ENCODE results near the gene ISG15. TPM values are rescaled to one million over a fixed set of nuclear protein-coding genes. Genes with fewer than 3 reads are reported as not detected.

ISG15 gene
- total and polyA plus RNA-seq, 2 of the 13 experiments (the other 11 are each of a cell fraction or from before 2014, with no cell fraction given), result 42.1 to 54.9 TPM

GRCh38 chr1:1058088-1058905 lies 45.0 kb downstream of the ISG15 start (continued):
- TF ChIP-seq NFAT5 (CRISPR knock-in tag; IDR thresholded peaks at IDR 0.05), result no peak
- peak; percentile 59 for TF ChIP-seq ZNF44 (CRISPR knock-in tag; IDR thresholded peaks at IDR 0.05)
- TF ChIP-seq ZNF138 (CRISPR knock-in tag; IDR thresholded peaks at IDR 0.05; ENCODE audit: low read depth), result no peak
- no peak for TF ChIP-seq HOXA5 (CRISPR knock-in tag; IDR thresholded peaks at IDR 0.05)
- TF ChIP-seq CENPBD1 (CRISPR knock-in tag; IDR thresholded peaks at IDR 0.05; ENCODE audit: borderline replicate concordance, low read depth), result no peak
- no peak for TF ChIP-seq USF2 (IDR thresholded peaks at IDR 0.05; ENCODE audit: low read depth, low read length)
- no peak for TF ChIP-seq USF2 (CRISPR knock-in tag; IDR thresholded peaks at IDR 0.05; ENCODE audit: borderline replicate concordance)
- no peak for TF ChIP-seq EZH2 (conservative IDR thresholded peaks at IDR 0.05; ENCODE audit: low read depth, low read length)
- TF ChIP-seq NR2F2 (IDR thresholded peaks at IDR 0.05; ENCODE audit: borderline replicate concordance, low read depth), result peak; percentile 61; the same call in 1 of the 2 replicates
- TF ChIP-seq HOXA3 (CRISPR knock-in tag; IDR thresholded peaks at IDR 0.05), result peak; percentile 70
- no peak for TF ChIP-seq PHF5A (CRISPR knock-in tag; IDR thresholded peaks at IDR 0.05; ENCODE audit: low read depth, unreplicated experiment)
- TF ChIP-seq BRF2 (CRISPR knock-in tag; IDR thresholded peaks at IDR 0.05), result no peak
- TF ChIP-seq ZNF230 (CRISPR knock-in tag; IDR thresholded peaks at IDR 0.05), result 0 out of 2 replicates have a peak, but pooled peaks have one; percentile 34
- TF ChIP-seq DPF2 (CRISPR knock-in tag; IDR thresholded peaks at IDR 0.05; ENCODE audit: borderline replicate concordance, low read depth), result no peak; the same call in 1 of the 2 replicates
- TF ChIP-seq FOXJ3 (CRISPR knock-in tag; IDR thresholded peaks at IDR 0.05; ENCODE audit: borderline replicate concordance), result no peak
- TF ChIP-seq ZNF569 (CRISPR knock-in tag; IDR thresholded peaks at IDR 0.05; ENCODE audit: borderline replicate concordance), result 0 out of 2 replicates have a peak, but pooled peaks have one; percentile 13
- TF ChIP-seq SNAI1 (CRISPR knock-in tag; IDR thresholded peaks at IDR 0.05; ENCODE audit: borderline replicate concordance), result peak; percentile 87; the same call in 1 of the 2 replicates
- peak; percentile 66 for TF ChIP-seq ZGPAT (CRISPR knock-in tag; IDR thresholded peaks at IDR 0.05)

Data from HepG2 (cell line).